Choroid plexus epithelial cell (primary cell): ENCODE results near the gene NUP188.
A peak's percentile ranks its signal among the peaks of the same experiment; 100 is the strongest.

Source experiments
- DNase-seq: peaks from one replicate; pipeline ENCODE4 v3.0.0-alpha.2; 2010; ENCODE audit warnings: low read depth
- H3K4me3 ChIP-seq: 2 replicates; pipeline ENCODE4 v1.5.1; 2011; ENCODE audit warnings: low read depth, mild to moderate bottlenecking, control low read depth, low read length, moderate library complexity
- CTCF ChIP-seq: conservative IDR thresholded peaks from 2 replicates; pipeline ENCODE4 v1.5.1; 2011; ENCODE audit warnings: low read depth, mild to moderate bottlenecking, control low read depth, inconsistent platforms, low read length, moderate library complexity

Gene NUP188

GRCh38 chr9:128916204-128916603 is 31.3 kb upstream of the NUP188 start:
- no peak overlapping the region for H3K4me3 ChIP-seq
- TF ChIP-seq CTCF = no peak
- DNase-seq = peak; percentile 27

- H3K4me3 ChIP-seq = no peak overlapping the region
- TF ChIP-seq CTCF = no peak
- DNase-seq = no peak
Measured at GRCh38 chr9:128916745-128917144, 30.8 kb upstream of the NUP188 start.

- DNase-seq = peak; percentile 87
- no peak for TF ChIP-seq CTCF
- H3K4me3 ChIP-seq = no peak overlapping the region
Measured at GRCh38 chr9:128917151-128917849, 30.2 kb upstream of the NUP188 start.

- no peak for DNase-seq
- H3K4me3 ChIP-seq = no peak overlapping the region
- TF ChIP-seq CTCF = no peak
Measured at GRCh38 chr9:128918921-128919320, 28.6 kb upstream of the NUP188 start.

GRCh38 chr9:128919402-128920089 is 28.0 kb upstream of the NUP188 start:
- TF ChIP-seq CTCF = no peak
- H3K4me3 ChIP-seq = no peak overlapping the region
- no peak for DNase-seq

GRCh38 chr9:128920381-128921058 is 27.0 kb upstream of the NUP188 start, which contains the start of gene PHYHD1:
PHYHD1 (plus strand) TSS chr9:128920982; CDS start chr9:128922324, 1,342 bp downstream.
- DNase-seq = peak; percentile 20
- peak within 1 kb of the TSS; percentile 64 for H3K4me3 ChIP-seq
- TF ChIP-seq CTCF = no peak
